ENCODE results near the gene RAB11FIP4.

RAB11FIP4 gene

GRCh38 chr17:31484821-31485220, 93.3 kb downstream of the RAB11FIP4 start:
- no peak for TF ChIP-seq CTCF (IDR thresholded peaks at IDR 0.05; ENCODE audit: low read depth, low read length, missing control alignments)
- no peak for DNase-seq (ENCODE audit: extremely low read depth, low read depth)
- H3K4me3 ChIP-seq (replicated peaks; ENCODE audit: low read depth, low read length), result no peak overlapping the region

GRCh38 chr17:31486351-31487062, 95.0 kb downstream of the RAB11FIP4 start:
- DNase-seq (ENCODE audit: extremely low read depth, low read depth), result no peak

GRCh38 chr17:31487063-31487647, 95.7 kb downstream of the RAB11FIP4 start:
- no peak for DNase-seq (ENCODE audit: extremely low read depth, low read depth)
- H3K4me3 ChIP-seq (replicated peaks; ENCODE audit: low read depth, low read length), result peak overlapping the region; percentile 26; the same call in 1 of the 2 replicates
- no peak for TF ChIP-seq CTCF (IDR thresholded peaks at IDR 0.05; ENCODE audit: low read depth, low read length, missing control alignments)

More at GRCh38 chr17:31486351-31487062, 95.0 kb downstream of the RAB11FIP4 start:
- H3K4me3 ChIP-seq (replicated peaks; ENCODE audit: low read depth, low read length), result no peak overlapping the region
- TF ChIP-seq CTCF (IDR thresholded peaks at IDR 0.05; ENCODE audit: low read depth, low read length, missing control alignments), result no peak

- H3K4me3 ChIP-seq (replicated peaks; ENCODE audit: low read depth, low read length), result peak overlapping the region; percentile 26; the same call in 1 of the 2 replicates
- TF ChIP-seq CTCF (IDR thresholded peaks at IDR 0.05; ENCODE audit: low read depth, low read length, missing control alignments), result no peak
- DNase-seq (ENCODE audit: extremely low read depth, low read depth), result no peak
Measured at GRCh38 chr17:31487648-31488263, 96.3 kb downstream of the RAB11FIP4 start.

GRCh38 chr17:31488264-31488981, 96.9 kb downstream of the RAB11FIP4 start:
- no peak for DNase-seq (ENCODE audit: extremely low read depth, low read depth)
- no peak overlapping the region; the same call in 1 of the 2 replicates for H3K4me3 ChIP-seq (replicated peaks; ENCODE audit: low read depth, low read length)
- TF ChIP-seq CTCF (IDR thresholded peaks at IDR 0.05; ENCODE audit: low read depth, low read length, missing control alignments), result no peak

GRCh38 chr17:31488982-31489294, 97.5 kb downstream of the RAB11FIP4 start:
- H3K4me3 ChIP-seq (replicated peaks; ENCODE audit: low read depth, low read length), result no peak overlapping the region
- TF ChIP-seq CTCF (IDR thresholded peaks at IDR 0.05; ENCODE audit: low read depth, low read length, missing control alignments), result no peak

More at GRCh38 chr17:31488982-31489294, 97.5 kb downstream of the RAB11FIP4 start:
- no peak for DNase-seq (ENCODE audit: extremely low read depth, low read depth)

All from HFF-Myc (cell line).